Activated naive CD4-positive, alpha-beta T cell (primary cell): ENCODE data around the gene SEC63.
"Not testable (repeated sequence)": the region's sequence is repeated elsewhere in the genome, so short reads cannot be mapped to it uniquely, and the experiment has no call there.

Source experiments
- DNase-seq, 4 experiments: peaks; one replicate each; lab custom pipeline; 2025; lab: John Stamatoyannopoulos, UW

The SEC63 gene

GRCh38 chr6:107973594-107973993 lies 15.6 kb upstream of the SEC63 start:
- DNase-seq, result no peak

DNA sequence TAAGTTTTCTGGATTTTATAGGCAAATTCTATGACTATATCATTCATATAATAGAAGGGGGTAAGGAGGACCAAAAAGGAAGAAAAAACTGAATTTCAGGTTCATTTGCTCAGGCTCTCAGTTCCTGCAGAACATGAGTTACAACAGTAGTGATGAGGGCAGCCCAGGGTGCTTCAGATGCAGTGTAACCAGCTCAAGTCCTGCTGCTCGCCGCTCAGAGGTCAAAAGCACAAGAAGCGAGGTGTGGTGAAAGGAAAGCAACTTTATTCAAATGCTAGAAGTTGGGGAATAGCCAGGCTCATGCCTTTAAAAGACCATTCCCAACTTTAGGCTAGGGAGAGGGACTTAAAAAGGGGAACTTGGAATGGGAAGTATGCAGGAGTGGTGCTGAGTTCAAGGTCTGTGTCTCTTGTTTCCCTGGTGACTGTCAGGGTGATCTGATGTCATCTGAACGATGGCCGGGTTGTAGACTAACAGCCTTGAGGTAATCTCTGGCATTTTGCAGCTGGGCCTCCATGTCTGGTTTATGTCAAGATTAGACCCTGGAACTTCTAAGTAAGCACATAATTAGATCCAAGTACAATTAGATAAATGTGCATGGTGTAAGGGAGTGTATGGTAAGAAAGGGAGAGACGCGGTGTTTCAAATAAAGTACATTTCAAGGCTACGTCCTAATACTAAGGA lies 14.5 kb upstream of the SEC63 start:
- DNase-seq, result no peak

DNA sequence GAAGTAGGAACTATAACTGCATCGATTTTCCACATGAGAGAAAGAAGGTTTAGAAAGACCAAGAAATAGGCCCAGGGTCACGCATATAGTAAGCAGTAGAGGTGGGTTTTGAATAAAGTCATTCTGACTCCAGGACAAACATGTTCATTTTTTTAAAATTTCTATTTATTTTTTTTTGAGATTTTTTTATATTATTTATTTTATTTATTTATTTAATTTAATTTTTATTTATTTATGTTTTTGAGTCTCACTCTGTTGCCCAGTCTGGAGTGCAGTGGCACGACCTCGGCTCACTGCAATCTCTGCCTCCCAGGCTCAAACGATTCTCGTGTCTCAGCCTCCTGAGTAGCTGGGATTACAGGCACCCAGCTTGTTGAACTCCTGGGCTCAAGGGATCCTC lies 13.2 kb upstream of the SEC63 start:
- no peak for DNase-seq

DNA sequence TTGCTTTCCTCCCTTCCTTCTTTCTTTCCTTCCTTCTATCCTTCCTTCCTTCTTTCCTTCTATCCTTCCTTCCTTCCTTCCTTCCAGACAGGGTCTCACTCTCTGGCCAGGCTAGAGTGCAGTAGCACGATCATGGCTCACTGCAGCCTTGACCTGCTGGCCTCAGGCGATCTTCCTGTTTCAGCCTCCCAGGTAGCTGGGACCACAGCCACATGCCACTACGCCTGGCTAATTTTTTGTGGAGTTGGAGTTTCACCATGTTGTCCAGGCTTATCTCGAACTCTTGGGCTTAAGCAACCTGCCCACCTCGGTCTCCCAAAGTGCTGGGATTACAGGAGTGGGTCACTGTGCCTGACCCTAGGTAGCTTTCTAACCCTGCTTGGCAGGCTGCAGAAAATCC lies 12.2 kb upstream of the SEC63 start:
- DNase-seq, result no peak

DNA sequence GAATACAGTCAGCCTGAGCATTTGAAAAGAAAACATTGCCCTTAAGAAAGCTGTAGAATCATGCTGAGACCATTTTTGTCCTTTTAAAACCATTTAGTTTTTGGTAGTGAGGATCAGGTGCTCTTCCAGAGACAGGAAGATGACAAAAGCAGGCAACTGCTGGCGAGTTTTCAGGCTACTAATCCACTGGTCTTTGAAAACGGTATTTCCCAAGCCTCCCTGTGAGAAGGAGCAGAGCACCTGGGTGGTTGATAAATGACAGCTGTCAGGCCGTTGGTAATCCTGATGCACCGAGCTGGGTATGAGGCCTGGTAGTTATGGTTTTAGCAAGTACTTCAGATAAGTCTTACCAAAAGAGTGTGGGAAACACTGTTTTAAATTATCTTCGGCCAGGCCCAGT lies 10.1 kb upstream of the SEC63 start:
- DNase-seq, result no peak

- no peak for DNase-seq
Observed at GRCh38 chr6:107965746-107966145, 7.7 kb upstream of the SEC63 start.

- no peak for DNase-seq
Observed at GRCh38 chr6:107962723-107963122, 4.7 kb upstream of the SEC63 start.

DNA sequence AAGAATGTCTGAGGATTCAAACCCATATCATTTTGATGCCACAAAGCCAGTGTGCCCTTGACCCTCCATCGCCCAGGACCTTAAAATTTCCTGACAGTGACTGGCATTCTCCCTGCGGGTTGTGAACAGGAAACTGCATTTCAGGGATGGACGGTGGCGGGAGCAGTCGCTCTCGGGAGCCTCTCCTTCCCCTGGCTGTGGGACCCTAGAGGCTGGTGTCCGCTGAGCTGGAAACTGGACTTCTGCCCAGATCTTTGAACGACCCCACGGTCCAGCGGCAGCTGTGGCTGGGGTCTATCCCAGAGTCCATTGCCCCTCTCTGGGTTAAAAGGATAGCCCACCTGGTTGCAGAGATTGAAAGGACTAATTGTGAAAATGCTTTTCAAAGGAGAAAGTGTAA lies 1.4 kb upstream of the SEC63 start:
- no peak for DNase-seq

GRCh38 chr6:107958689-107959362 lies 818 bp upstream of the SEC63 start:
- DNase-seq, result not testable (repeated sequence)

- DNase-seq, result peak in 2 of 4 experiments; percentile 25 to 28
Observed at GRCh38 chr6:107957308-107957908, 600 bp downstream of the SEC63 start.

- DNase-seq, result no peak
Observed at GRCh38 chr6:107956586-107957307, 1.3 kb downstream of the SEC63 start.

DNA sequence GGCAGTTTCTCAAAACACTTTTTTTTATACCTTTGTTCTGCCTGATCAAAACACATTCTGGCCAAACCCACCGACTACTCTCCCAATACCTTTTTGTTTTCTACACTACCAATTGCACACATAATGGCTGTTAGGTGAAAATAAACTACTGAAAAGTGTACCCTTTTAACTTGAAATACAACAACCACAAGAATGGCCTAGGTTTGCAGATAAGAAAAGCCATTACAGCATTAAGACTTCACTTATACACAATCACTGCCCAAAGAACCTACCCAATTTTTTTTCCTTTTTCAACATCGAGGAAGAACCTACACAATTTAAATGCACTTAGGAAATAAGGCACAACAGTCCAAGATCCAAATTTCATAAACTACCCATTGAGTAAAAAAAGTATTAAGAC lies 1.8 kb downstream of the SEC63 start:
- DNase-seq, result no peak

- not testable (repeated sequence) for DNase-seq
Observed at GRCh38 chr6:107953858-107954414, 4.1 kb downstream of the SEC63 start.

GRCh38 chr6:107943626-107944439 lies 14.2 kb downstream of the SEC63 start:
- no peak for DNase-seq

DNA sequence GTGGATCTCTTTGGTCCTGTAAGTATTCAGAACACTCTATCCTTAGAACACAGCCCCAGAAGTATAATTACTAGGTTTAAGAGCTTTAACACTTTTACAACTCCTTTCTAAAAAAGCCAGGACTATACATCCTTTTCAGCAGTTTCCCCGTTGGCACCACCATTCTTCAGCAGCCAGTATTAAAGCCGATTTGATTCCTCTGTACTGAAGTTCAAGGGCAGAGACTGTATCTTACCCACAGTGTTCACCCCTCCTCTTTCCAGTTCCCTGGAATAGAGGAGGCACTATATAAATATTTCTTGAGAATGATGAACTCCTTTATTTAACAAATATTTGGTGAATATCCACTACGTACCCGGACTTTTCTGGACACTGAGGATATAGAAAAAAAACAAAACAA lies 15.9 kb downstream of the SEC63 start:
- no peak for DNase-seq

DNA sequence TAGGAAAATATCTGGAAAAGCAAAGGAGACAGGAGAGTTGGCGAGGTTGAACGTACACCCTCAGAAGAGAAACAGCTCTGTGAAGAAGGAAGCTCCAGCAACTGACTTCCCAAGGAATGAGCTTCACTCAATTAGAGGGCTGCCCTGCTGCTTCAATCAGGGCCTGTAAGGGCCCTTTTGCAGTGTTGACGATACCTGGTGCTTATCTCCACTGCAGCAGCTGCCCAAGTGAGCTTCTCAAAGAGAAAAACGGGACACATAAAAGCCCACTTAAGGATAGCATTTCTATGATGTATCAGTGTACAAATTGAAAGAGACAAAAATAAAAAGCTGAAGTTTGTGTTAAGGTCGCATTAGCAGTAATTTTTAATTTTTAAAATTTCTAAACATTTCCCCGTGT lies 16.4 kb downstream of the SEC63 start:
- no peak for DNase-seq

- DNase-seq, result no peak
Observed at GRCh38 chr6:107941199-107941598, 16.8 kb downstream of the SEC63 start.

DNA sequence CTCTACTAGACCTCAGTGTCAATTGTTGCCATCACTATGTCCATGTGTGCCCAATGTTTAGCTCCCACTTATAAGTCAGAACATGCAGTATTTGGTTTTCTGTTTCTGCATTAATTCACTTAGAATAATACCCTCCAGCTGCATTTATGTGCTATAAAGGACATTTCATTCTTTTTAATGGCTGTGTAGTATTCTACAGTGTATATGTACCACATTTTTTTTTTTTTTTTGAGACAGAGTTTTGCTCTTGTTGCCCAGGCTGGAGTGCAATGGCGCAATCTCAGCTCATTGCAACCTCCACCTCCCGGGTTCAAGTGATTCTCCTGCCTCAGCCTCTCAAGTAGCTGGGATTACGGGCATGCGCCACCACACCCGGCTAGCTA lies 21.1 kb downstream of the SEC63 start:
- not testable (repeated sequence) for DNase-seq

GRCh38 chr6:107936162-107936909 lies 21.7 kb downstream of the SEC63 start:
- DNase-seq, result no peak

GRCh38 chr6:107934229-107934628 lies 23.8 kb downstream of the SEC63 start:
- not testable (repeated sequence) for DNase-seq

- DNase-seq, result no peak
Observed at GRCh38 chr6:107932580-107932979, 25.4 kb downstream of the SEC63 start.
